Renal cortical epithelial cell (primary cell): ENCODE results near the gene KCNG2. TPM values are rescaled to one million over a fixed set of nuclear protein-coding genes. Genes with fewer than 3 reads are reported as not detected.

ENCODE experiments used
- DNase-seq: peaks from one replicate; pipeline ENCODE4 v3.0.0-alpha.2; 2011; ENCODE audit warnings: low read depth
- total RNA-seq: library from RNA; depleted of rRNA; stranded (reverse); fragments of >200 nt; gene quantifications from 2 replicates; pipeline ENCODE4 v1.2.3, GENCODE V29; 2014

KCNG2 gene
- total RNA-seq, 1 donor from 2014 or later: 0.20 TPM

GRCh38 chr18:79819064-79819967, 21.6 kb downstream of the KCNG2 start:
- no peak for DNase-seq

GRCh38 chr18:79819968-79820351, 22.2 kb downstream of the KCNG2 start:
- no peak for DNase-seq

- no peak for DNase-seq
Measured at GRCh38 chr18:79823120-79823519, 25.4 kb downstream of the KCNG2 start.

GRCh38 chr18:79825913-79826312, 28.2 kb downstream of the KCNG2 start:
- no peak for DNase-seq

GRCh38 chr18:79826966-79827365, 29.2 kb downstream of the KCNG2 start:
- DNase-seq: no peak

GRCh38 chr18:79828258-79828657, 30.5 kb downstream of the KCNG2 start:
- DNase-seq: no peak

GRCh38 chr18:79829136-79829854, 31.6 kb downstream of the KCNG2 start:
- no peak for DNase-seq

- DNase-seq: no peak
Measured at GRCh38 chr18:79832169-79832568, 34.4 kb downstream of the KCNG2 start.

- no peak for DNase-seq
Measured at GRCh38 chr18:79834834-79835233, 37.1 kb downstream of the KCNG2 start.

- DNase-seq: no peak
Measured at GRCh38 chr18:79841936-79842335, 44.2 kb downstream of the KCNG2 start.

- DNase-seq: no peak
Measured at GRCh38 chr18:79844999-79845563, 47.3 kb downstream of the KCNG2 start.

- no peak for DNase-seq
Measured at GRCh38 chr18:79846936-79847557, 49.3 kb downstream of the KCNG2 start.

- no peak for DNase-seq
Measured at GRCh38 chr18:79847606-79848293, 50.0 kb downstream of the KCNG2 start.

- DNase-seq: no peak
Measured at GRCh38 chr18:79848294-79848578, 50.5 kb downstream of the KCNG2 start.

- DNase-seq: no peak
Measured at GRCh38 chr18:79848579-79849327, 51.0 kb downstream of the KCNG2 start.

- no peak for DNase-seq
Measured at GRCh38 chr18:79849328-79850207, 51.8 kb downstream of the KCNG2 start.

- DNase-seq: no peak
Measured at GRCh38 chr18:79850731-79851130, 53.0 kb downstream of the KCNG2 start.

GRCh38 chr18:79851489-79851888, 53.8 kb downstream of the KCNG2 start:
- no peak for DNase-seq

GRCh38 chr18:79851950-79852349, 54.2 kb downstream of the KCNG2 start:
- DNase-seq: no peak
